Activated naive CD4-positive, alpha-beta T cell treated with anti-CD3 and anti-CD28 coated beads, Interleukin-2, amount 50 U/mL, for 16 hours (primary cell): ENCODE data around the gene VIPR2.
"Not testable (repeated sequence)": the region's sequence is repeated elsewhere in the genome, so short reads cannot be mapped to it uniquely, and the experiment has no call there.

Source experiments
- DNase-seq: peaks from one replicate; pipeline ENCODE4 v3.0.0-alpha.2; 2020

The VIPR2 gene

GRCh38 chr7:159144758-159145489 lies at the start of gene VIPR2:
Gene VIPR2, minus strand, starts transcription at chr7:159144867. Its CDS starts 96 bp downstream, at chr7:159144771.
- no peak for DNase-seq

- DNase-seq: no peak
These were observed 49.0 kb upstream of the VIPR2 start for GRCh38 chr7:159193543-159194090.

GRCh38 chr7:159192725-159193453 lies 48.2 kb upstream of the VIPR2 start:
- DNase-seq: no peak

- no peak for DNase-seq
These were observed 47.3 kb upstream of the VIPR2 start for GRCh38 chr7:159192013-159192412.

GRCh38 chr7:159191236-159191635 lies 46.6 kb upstream of the VIPR2 start:
- DNase-seq: no peak

GRCh38 chr7:159188011-159188410 lies 43.3 kb upstream of the VIPR2 start:
- DNase-seq: no peak

GRCh38 chr7:159179241-159179640 lies 34.6 kb upstream of the VIPR2 start:
- no peak for DNase-seq

- DNase-seq: no peak
These were observed 32.8 kb upstream of the VIPR2 start for GRCh38 chr7:159177284-159177953.

GRCh38 chr7:159175792-159176191 lies 31.1 kb upstream of the VIPR2 start:
- no peak for DNase-seq

GRCh38 chr7:159175100-159175499 lies 30.4 kb upstream of the VIPR2 start:
- not testable (repeated sequence) for DNase-seq

GRCh38 chr7:159172400-159172799 lies 27.7 kb upstream of the VIPR2 start:
- no peak for DNase-seq

GRCh38 chr7:159169391-159169790 lies 24.7 kb upstream of the VIPR2 start:
- DNase-seq: no peak

GRCh38 chr7:159167139-159167538 lies 22.5 kb upstream of the VIPR2 start:
- no peak for DNase-seq

- no peak for DNase-seq
These were observed 21.9 kb upstream of the VIPR2 start for GRCh38 chr7:159166530-159166929.

GRCh38 chr7:159165352-159165751 lies 20.7 kb upstream of the VIPR2 start:
- DNase-seq: no peak

GRCh38 chr7:159163703-159164301 lies 19.1 kb upstream of the VIPR2 start:
- DNase-seq: not testable (repeated sequence)

GRCh38 chr7:159162050-159162626 lies 17.5 kb upstream of the VIPR2 start:
- not testable (repeated sequence) for DNase-seq

- DNase-seq: no peak
These were observed 15.8 kb upstream of the VIPR2 start for GRCh38 chr7:159160450-159160849.

GRCh38 chr7:159159731-159160130 lies 15.1 kb upstream of the VIPR2 start:
- DNase-seq: no peak

GRCh38 chr7:159158888-159159405 lies 14.3 kb upstream of the VIPR2 start:
- DNase-seq: no peak

GRCh38 chr7:159158125-159158887 lies 13.6 kb upstream of the VIPR2 start:
- no peak for DNase-seq

GRCh38 chr7:159157714-159158113 lies 13.0 kb upstream of the VIPR2 start:
- no peak for DNase-seq
